GM06990 (cell line): ENCODE data around the gene CAPN15.

Experiments
- DNase-seq: peaks from one replicate; pipeline ENCODE4 v3.0.0-alpha.2; 2011; ENCODE audit not compliant: insufficient read length; ENCODE audit errors: extremely low read depth
- H3K27me3 ChIP-seq: replicated peaks from 2 replicates; pipeline ENCODE4 v1.6.0; 2011; ENCODE audit warnings: low read length; ENCODE audit not compliant: control insufficient read depth, insufficient read depth
- H3K36me3 ChIP-seq: 2 replicates; pipeline ENCODE4 v1.5.1; 2011; ENCODE audit warnings: low read length; ENCODE audit not compliant: control insufficient read depth, insufficient read depth
- H3K4me3 ChIP-seq: replicated peaks from 2 replicates; pipeline ENCODE4 v1.5.1; 2011; ENCODE audit warnings: low read depth, mild to moderate bottlenecking, control low read depth, low read length
- TF ChIP-seq, protein P1 (sequence below): IDR thresholded peaks from 2 replicates; pipeline ENCODE4 v1.5.1; 2011; ENCODE audit warnings: low read length, control low read depth, mild to moderate bottlenecking, inconsistent platforms; ENCODE audit not compliant: insufficient read depth, poor library complexity, severe bottlenecking

CAPN15 gene

GRCh38 chr16:534856-535445 lies 7.4 kb downstream of the CAPN15 start:
- H3K4me3 ChIP-seq: no peak overlapping the region
- TF ChIP-seq, protein P1, sequence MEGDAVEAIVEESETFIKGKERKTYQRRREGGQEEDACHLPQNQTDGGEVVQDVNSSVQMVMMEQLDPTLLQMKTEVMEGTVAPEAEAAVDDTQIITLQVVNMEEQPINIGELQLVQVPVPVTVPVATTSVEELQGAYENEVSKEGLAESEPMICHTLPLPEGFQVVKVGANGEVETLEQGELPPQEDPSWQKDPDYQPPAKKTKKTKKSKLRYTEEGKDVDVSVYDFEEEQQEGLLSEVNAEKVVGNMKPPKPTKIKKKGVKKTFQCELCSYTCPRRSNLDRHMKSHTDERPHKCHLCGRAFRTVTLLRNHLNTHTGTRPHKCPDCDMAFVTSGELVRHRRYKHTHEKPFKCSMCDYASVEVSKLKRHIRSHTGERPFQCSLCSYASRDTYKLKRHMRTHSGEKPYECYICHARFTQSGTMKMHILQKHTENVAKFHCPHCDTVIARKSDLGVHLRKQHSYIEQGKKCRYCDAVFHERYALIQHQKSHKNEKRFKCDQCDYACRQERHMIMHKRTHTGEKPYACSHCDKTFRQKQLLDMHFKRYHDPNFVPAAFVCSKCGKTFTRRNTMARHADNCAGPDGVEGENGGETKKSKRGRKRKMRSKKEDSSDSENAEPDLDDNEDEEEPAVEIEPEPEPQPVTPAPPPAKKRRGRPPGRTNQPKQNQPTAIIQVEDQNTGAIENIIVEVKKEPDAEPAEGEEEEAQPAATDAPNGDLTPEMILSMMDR: no peak
- H3K36me3 ChIP-seq: peaks cover 10% of the 10 kb centered on the region
- no peaks in the 10 kb centered on the region for H3K27me3 ChIP-seq
- DNase-seq: no peak

DNA sequence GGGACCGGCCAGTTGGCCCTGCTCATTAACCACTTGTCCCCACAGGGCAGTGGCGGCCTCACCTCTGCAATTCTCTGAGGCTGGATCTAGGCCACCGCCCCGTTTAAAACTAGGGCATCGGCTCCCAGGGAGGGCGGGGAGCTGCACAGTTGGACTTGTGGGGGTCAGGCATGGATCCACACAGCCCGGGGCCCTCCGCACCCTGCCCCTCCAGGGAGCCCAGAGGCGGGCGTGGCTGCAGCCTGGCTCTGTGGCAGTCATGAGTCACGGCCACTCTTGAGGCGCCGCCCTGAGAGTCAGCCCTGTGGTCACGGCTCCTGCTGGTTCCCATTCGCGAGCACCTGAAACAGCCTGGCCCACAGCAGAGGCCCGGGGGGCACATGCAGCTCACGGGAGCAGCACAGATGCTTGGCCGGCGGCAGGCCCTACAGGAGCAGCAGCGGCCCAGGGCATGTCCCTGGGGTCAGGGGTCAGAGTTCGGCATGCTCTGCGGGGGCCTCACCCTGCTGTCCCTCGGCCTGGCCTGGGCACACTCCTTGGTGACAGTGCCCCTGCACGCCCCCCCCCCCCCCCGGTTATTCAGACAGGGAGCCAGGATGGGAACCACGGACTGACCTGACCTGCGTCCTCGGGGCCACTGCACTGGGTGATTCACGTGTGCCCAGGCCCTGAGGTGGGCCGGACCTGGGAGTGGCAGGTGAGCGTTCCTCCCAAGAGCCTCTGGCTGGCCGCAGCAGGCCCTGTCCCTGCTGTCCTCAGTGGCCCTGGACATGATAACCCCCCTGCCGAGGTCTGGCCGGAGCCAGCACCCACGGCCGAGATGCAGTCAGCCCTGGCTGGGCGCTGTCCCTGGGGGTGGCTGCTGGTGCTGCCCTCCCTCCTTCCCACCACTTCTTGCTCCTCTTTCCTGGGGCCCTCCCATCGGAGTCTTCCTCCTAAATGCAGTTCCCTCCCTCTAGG lies 8.2 kb downstream of the CAPN15 start:
- H3K36me3 ChIP-seq: peaks cover 11% of the 10 kb centered on the region
- TF ChIP-seq, protein P1: no peak
- H3K4me3 ChIP-seq: no peak overlapping the region
- no peaks in the 10 kb centered on the region for H3K27me3 ChIP-seq
- no peak for DNase-seq

DNA sequence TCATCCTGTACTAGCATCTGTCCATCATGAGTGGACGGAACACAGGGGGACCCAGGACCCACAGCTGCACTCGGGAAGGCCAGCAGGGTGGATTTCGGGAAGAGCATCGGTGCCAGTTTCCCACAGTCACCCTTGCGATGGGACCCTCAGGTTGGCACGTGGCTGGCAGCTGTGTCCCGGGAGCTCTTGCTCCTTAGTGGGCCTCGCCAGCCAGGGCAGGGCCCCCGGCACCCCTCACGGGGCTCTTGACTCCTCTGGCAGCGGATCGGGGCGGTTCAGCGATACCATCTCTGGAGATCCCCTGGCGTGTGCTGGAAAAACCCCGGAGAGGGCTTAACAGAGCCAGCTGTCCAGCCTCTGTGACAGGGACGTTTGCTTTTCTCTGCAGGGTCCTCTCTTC lies 9.2 kb downstream of the CAPN15 start:
- no peak for DNase-seq
- peaks cover 11% of the 10 kb centered on the region for H3K36me3 ChIP-seq
- no peak overlapping the region for H3K4me3 ChIP-seq
- H3K27me3 ChIP-seq: no peaks in the 10 kb centered on the region
- TF ChIP-seq, protein P1: no peak

DNA sequence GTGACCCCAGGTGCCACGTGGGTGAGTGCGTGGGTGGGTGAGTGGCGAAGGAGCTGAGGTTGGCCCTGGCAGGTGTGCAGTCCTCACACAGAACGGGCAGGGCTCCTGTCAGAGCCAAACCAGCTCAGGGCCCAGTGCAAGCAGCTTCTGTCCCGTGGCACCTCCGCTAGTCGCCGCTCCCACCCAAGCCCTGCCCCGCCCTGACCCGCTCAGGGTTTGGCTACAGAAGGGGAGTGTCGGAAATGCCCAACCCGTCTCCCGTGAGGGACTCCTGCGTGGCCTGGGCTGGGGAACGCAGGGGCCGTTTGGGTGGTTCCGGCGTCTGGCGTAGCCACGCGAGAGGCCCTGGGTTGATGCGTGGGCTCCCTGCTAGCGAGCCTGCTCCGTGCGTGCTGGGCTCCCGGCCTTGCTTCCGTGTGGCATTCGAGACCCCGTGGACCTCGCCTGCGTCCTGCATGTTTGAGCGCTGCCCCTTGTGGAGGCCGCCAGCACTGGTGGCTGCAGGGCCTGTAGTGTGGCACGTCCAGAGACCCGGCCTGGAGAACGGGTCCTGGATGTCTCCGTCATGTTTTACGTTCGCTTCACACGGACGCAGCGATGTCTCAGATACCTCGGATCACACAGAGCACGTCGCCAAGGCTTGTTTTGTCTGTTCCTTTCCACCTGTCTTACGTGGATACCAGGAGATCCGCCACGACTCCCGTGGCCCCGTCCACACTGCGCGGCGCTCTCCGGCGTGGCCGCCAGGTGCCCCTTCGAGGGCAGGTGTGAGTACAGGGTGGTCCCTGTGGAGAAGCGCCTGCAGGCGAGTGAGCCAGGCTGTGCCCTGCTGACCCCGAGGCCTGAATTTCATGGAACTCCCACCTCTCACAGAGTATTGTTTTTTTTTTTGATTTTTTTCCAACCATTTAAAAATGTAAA lies 10.2 kb downstream of the CAPN15 start:
- TF ChIP-seq, protein P1: no peak
- no peaks in the 10 kb centered on the region for H3K27me3 ChIP-seq
- H3K36me3 ChIP-seq: peaks cover 11% of the 10 kb centered on the region
- DNase-seq: no peak
- H3K4me3 ChIP-seq: no peak overlapping the region

- TF ChIP-seq, protein P1: no peak
- H3K4me3 ChIP-seq: no peak overlapping the region
- H3K36me3 ChIP-seq: peaks cover 10% of the 10 kb centered on the region
- no peaks in the 10 kb centered on the region for H3K27me3 ChIP-seq
- no peak for DNase-seq
Observed at GRCh38 chr16:539901-540530, 12.5 kb downstream of the CAPN15 start.
